Panc1 (cell line): ENCODE measurements around the gene RGS12. TPM values are rescaled to one million over a fixed set of nuclear protein-coding genes. Genes with fewer than 3 reads are reported as not detected.

Experiments used
- ATAC-seq: fragments of 200-7000 bp; cut with Tn5 transposase; 2 replicates; pipeline ENCODE4 v1.9.1; 2020; ENCODE audit warnings: mild to moderate bottlenecking, moderate library complexity
- BruUV-seq: library from RNA; stranded (reverse); fragments of 400-500 nt; replicated peaks from 2 replicates; lab custom pipeline; 2021; lab: Mats Ljungman, UMichigan
- CTCF ChIA-PET: fragments of 300-600 bp; sonication (Branson Sonifier 250); formaldehyde crosslinking; loops from one replicate; lab custom pipeline; 2022; ENCODE audit warnings: antibody characterized with exemption; lab: Charles Lee
- POLR2A ChIA-PET: fragments of 300-600 bp; sonication (Branson Sonifier 250); formaldehyde crosslinking; loops from one replicate; lab custom pipeline; 2022; ENCODE audit warnings: antibody characterized with exemption; lab: Charles Lee
- DNase-seq: peaks from one replicate; pipeline ENCODE4 v3.0.0-alpha.2; 2010; ENCODE audit warnings: low read depth, low spot score
- H3K27ac ChIP-seq: 2 replicates; pipeline ENCODE4 v1.5.1; 2011; ENCODE audit warnings: mild to moderate bottlenecking, low read length, inconsistent platforms
- H3K27me3 ChIP-seq: fragments of 200-500 bp; sonication (Bioruptor generic); 2 replicates; pipeline ENCODE4 v1.6.0; 2014; ENCODE audit warnings: low read length, inconsistent platforms; ENCODE audit not compliant: control insufficient read depth, insufficient read depth
- H3K36me3 ChIP-seq: fragments of 200-500 bp; sonication (Bioruptor generic); 2 replicates; pipeline ENCODE4 v1.5.1; 2014; ENCODE audit warnings: inconsistent platforms, mild to moderate bottlenecking, low read length, moderate library complexity; ENCODE audit not compliant: control insufficient read depth, insufficient read depth
- H3K4me1 ChIP-seq: 2 replicates; pipeline ENCODE4 v1.5.1; 2011; ENCODE audit warnings: inconsistent platforms, mild to moderate bottlenecking, low read length, moderate library complexity; ENCODE audit not compliant: control insufficient read depth, insufficient read depth
- H3K4me3 ChIP-seq, 2 experiments: 2 replicates each; pipeline ENCODE4 v1.5.1; 2011 to 2012; ENCODE audit warnings: low read depth in 2 of 2, low read length in 2 of 2, mild to moderate bottlenecking in 2 of 2, inconsistent platforms in 1 of 2, moderate library complexity in 1 of 2
- H3K9me3 ChIP-seq: fragments of 200-500 bp; sonication (Bioruptor generic); 2 replicates; pipeline ENCODE4 v1.5.1; 2014; ENCODE audit warnings: low read depth, mild to moderate bottlenecking, inconsistent platforms, low read length, moderate library complexity; ENCODE audit not compliant: control insufficient read depth, insufficient read depth
- POLR2AphosphoS5 ChIP-seq: IDR thresholded peaks from 2 replicates; pipeline ENCODE4 v1.6.1; 2012; ENCODE audit warnings: mild to moderate bottlenecking, low read depth, low read length, moderate library complexity
- SIN3A ChIP-seq: IDR thresholded peaks from 2 replicates; pipeline ENCODE4 v1.6.1; 2012; ENCODE audit warnings: low read depth, mild to moderate bottlenecking, low read length, moderate library complexity, borderline replicate concordance; ENCODE audit not compliant: insufficient read depth
- TCF7L2 ChIP-seq: IDR thresholded peaks from 2 replicates; pipeline ENCODE4 v1.6.1; 2011; ENCODE audit warnings: mild to moderate bottlenecking, low read depth, low read length, inconsistent platforms
- in situ Hi-C: cut with HindIII; loops from 2 replicates; pipeline ENCODE4 v1.10.0; 2016; ENCODE audit warnings: low sequenced_read_pairs, low pct_unique_long_range_greater_than_20kb
- intact Hi-C: fragments of 100-400 bp; cut with micrococcal nuclease; formaldehyde crosslinking; loops from one replicate; pipeline ENCODE4 v1.10.0; 2022; ENCODE audit not compliant: unreplicated experiment
- total RNA-seq: library from RNA; stranded (reverse); gene quantifications from one replicate; pipeline ENCODE4 v1.2.1, GENCODE V29; 2021; ENCODE audit not compliant: unreplicated experiment
- TF ChIP-seq, protein P1 (sequence below), 2 experiments: IDR thresholded peaks; 2 replicates each; pipeline ENCODE4 v1.6.1; 2011 to 2012; ENCODE audit warnings: low read depth in 2 of 2, control low read depth in 1 of 2, low read length in 1 of 2, mild to moderate bottlenecking in 1 of 2, moderate library complexity in 1 of 2; ENCODE audit not compliant: insufficient read depth in 1 of 2
- TF ChIP-seq, protein P2 (sequence below): fragments of 450-650 bp; IDR thresholded peaks from 2 replicates; pipeline ENCODE4 v1.5.1; 2017; ENCODE audit warnings: mild to moderate bottlenecking

Gene RGS12
- total RNA-seq, 1 experiment from 2014 or later: 24.3 TPM

DNA sequence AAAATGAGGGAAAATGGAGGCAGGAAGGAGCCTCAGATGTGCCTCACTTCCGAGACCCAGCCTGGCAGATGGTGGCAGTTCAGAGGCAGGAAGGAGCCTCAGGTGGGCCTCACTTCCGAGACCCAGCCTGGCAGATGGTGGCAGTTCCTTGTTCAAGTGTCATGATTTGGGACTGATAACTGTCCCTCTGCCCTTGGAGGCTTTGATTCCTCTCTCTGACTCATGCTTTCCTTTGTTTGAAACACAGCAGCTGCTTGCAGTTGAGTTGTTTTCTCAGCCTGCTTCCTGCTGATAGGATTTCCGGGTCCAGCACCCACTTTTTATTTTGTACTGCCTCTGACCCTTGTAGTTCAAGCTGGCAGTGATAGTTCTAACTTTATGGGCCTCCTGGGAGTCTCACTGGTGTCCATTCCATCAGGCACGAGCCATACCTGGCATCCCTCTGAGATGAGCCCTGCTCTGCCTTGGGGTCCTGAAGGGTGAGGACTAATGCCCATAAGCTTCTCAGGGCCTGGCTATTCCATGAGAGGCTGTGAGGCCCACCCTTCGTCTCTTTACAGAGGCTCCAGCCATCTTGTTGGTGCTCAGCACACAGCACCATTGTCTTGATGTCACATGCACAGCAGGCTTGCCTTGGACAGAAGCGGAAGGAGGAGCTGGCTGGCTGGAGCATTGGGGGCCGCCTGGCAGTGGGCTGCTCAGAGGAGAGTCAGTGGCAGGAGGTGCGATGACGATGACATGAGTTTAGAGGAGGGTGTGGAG lies 13.0 kb downstream of the RGS12 start:
- CTCF ChIA-PET: no interaction called here
- no peak overlapping the region for H3K4me3 ChIP-seq
- no peak overlapping the region for H3K27ac ChIP-seq
- no peaks in the 10 kb centered on the region for H3K4me1 ChIP-seq
- no peaks in the 10 kb centered on the region for H3K36me3 ChIP-seq
- TF ChIP-seq, protein P1, sequence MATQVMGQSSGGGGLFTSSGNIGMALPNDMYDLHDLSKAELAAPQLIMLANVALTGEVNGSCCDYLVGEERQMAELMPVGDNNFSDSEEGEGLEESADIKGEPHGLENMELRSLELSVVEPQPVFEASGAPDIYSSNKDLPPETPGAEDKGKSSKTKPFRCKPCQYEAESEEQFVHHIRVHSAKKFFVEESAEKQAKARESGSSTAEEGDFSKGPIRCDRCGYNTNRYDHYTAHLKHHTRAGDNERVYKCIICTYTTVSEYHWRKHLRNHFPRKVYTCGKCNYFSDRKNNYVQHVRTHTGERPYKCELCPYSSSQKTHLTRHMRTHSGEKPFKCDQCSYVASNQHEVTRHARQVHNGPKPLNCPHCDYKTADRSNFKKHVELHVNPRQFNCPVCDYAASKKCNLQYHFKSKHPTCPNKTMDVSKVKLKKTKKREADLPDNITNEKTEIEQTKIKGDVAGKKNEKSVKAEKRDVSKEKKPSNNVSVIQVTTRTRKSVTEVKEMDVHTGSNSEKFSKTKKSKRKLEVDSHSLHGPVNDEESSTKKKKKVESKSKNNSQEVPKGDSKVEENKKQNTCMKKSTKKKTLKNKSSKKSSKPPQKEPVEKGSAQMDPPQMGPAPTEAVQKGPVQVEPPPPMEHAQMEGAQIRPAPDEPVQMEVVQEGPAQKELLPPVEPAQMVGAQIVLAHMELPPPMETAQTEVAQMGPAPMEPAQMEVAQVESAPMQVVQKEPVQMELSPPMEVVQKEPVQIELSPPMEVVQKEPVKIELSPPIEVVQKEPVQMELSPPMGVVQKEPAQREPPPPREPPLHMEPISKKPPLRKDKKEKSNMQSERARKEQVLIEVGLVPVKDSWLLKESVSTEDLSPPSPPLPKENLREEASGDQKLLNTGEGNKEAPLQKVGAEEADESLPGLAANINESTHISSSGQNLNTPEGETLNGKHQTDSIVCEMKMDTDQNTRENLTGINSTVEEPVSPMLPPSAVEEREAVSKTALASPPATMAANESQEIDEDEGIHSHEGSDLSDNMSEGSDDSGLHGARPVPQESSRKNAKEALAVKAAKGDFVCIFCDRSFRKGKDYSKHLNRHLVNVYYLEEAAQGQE (IDR thresholded peaks at IDR 0.05; ENCODE audit: insufficient read depth in 1 of 2, low read depth in 2 of 2, low read length in 1 of 2): no peak
- TF ChIP-seq, protein P2, sequence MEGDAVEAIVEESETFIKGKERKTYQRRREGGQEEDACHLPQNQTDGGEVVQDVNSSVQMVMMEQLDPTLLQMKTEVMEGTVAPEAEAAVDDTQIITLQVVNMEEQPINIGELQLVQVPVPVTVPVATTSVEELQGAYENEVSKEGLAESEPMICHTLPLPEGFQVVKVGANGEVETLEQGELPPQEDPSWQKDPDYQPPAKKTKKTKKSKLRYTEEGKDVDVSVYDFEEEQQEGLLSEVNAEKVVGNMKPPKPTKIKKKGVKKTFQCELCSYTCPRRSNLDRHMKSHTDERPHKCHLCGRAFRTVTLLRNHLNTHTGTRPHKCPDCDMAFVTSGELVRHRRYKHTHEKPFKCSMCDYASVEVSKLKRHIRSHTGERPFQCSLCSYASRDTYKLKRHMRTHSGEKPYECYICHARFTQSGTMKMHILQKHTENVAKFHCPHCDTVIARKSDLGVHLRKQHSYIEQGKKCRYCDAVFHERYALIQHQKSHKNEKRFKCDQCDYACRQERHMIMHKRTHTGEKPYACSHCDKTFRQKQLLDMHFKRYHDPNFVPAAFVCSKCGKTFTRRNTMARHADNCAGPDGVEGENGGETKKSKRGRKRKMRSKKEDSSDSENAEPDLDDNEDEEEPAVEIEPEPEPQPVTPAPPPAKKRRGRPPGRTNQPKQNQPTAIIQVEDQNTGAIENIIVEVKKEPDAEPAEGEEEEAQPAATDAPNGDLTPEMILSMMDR: no peak
- TF ChIP-seq SIN3A (no peak), TCF7L2 (no peak), POLR2AphosphoS5 (no peak)
- no peaks in the 10 kb centered on the region for H3K9me3 ChIP-seq
- ATAC-seq (no peak), DNase-seq (no peak)
- BruUV-seq: no TSS peak
- no peaks in the 10 kb centered on the region for H3K27me3 ChIP-seq
- in situ Hi-C loops (no loop called here), intact Hi-C loops (no loop called here)
- POLR2A ChIA-PET: no interaction called here

- DNase-seq: no peak
- Histone ChIP-seq H3K27me3 (no peaks in the 10 kb centered on the region), H3K36me3 (no peaks in the 10 kb centered on the region), H3K4me1 (no peaks in the 10 kb centered on the region), H3K9me3 (no peaks in the 10 kb centered on the region), H3K4me3 (no peak overlapping the region), H3K27ac (no peak overlapping the region)
- intact Hi-C loops (no loop called here), in situ Hi-C loops (no loop called here)
- no peak for TF ChIP-seq SIN3A
- TF ChIP-seq, protein P1 (IDR thresholded peaks at IDR 0.05; ENCODE audit: insufficient read depth in 1 of 2, low read depth in 2 of 2, low read length in 1 of 2): no peak
- no peak for TF ChIP-seq TCF7L2
- no peak for TF ChIP-seq POLR2AphosphoS5
- TF ChIP-seq, protein P2: no peak
- ChIA-PET POLR2A (no interaction called here), CTCF (no interaction called here)
- BruUV-seq: no TSS peak
- ATAC-seq: no peak
Measured at GRCh38 chr4:3306450-3306849, 13.6 kb downstream of the RGS12 start.
